Measurements from ENCODE around the gene APOC1. TPM values are rescaled to one million over a fixed set of nuclear protein-coding genes. Genes with fewer than 3 reads are reported as not detected.
A peak's percentile ranks its signal among the peaks of the same experiment; 100 is the strongest.

Gene APOC1
- total and polyA plus RNA-seq, 8 donors, result 5.4 to 70.6 (median 17.6) TPM; not detected in 2

DNA sequence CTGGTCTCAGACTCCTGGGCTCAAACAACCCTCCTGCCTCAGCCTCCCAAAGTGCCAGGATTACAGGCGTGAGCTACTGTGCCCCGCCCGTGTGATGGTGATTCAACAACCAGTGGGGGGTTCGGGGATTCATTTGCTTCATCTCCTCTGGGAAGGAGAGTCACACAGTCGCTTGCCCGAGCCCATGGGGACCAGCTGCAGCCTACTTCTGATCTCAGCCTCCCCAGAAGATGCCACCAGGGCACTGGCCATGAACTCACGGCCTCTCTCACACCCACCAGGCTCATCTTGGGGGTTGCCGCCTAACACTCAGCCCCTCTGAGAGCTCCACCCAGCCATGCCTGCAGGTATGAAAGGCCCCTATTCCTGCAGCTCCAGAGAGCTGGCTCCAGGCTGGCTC lies 16.6 kb upstream of the APOC1 start:
- Histone ChIP-seq H3K4me1 (peaks cover 0 to 9% (median 1%) of the 10 kb centered on the region in 4 donors), H3K4me3 (no peak overlapping the region), H3K9me3 (no peaks in the 10 kb centered on the region), H3K36me3 (peaks cover 74 to 100% (median 99%) of the 10 kb centered on the region in 4 donors), H3K27ac (no peak overlapping the region), H3K27me3 (no peaks in the 10 kb centered on the region)
- intact Hi-C loops (cut with DNase I; ENCODE audit: low total_unique reads), result no loop called here
- TF ChIP-seq POLR2AphosphoS5 (IDR thresholded peaks at IDR 0.05) (no peak), POLR2A (IDR thresholded peaks at IDR 0.05) (no peak), EP300 (IDR thresholded peaks at IDR 0.05) (no peak)
- TF ChIP-seq, protein P1, sequence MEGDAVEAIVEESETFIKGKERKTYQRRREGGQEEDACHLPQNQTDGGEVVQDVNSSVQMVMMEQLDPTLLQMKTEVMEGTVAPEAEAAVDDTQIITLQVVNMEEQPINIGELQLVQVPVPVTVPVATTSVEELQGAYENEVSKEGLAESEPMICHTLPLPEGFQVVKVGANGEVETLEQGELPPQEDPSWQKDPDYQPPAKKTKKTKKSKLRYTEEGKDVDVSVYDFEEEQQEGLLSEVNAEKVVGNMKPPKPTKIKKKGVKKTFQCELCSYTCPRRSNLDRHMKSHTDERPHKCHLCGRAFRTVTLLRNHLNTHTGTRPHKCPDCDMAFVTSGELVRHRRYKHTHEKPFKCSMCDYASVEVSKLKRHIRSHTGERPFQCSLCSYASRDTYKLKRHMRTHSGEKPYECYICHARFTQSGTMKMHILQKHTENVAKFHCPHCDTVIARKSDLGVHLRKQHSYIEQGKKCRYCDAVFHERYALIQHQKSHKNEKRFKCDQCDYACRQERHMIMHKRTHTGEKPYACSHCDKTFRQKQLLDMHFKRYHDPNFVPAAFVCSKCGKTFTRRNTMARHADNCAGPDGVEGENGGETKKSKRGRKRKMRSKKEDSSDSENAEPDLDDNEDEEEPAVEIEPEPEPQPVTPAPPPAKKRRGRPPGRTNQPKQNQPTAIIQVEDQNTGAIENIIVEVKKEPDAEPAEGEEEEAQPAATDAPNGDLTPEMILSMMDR (IDR thresholded peaks at IDR 0.05), result no peak
- no peak for DNase-seq
- 85 to 94% (median 90%) methylated on average over 7 to 8 of the region's 8 CpGs for WGBS, 5 donors

DNA sequence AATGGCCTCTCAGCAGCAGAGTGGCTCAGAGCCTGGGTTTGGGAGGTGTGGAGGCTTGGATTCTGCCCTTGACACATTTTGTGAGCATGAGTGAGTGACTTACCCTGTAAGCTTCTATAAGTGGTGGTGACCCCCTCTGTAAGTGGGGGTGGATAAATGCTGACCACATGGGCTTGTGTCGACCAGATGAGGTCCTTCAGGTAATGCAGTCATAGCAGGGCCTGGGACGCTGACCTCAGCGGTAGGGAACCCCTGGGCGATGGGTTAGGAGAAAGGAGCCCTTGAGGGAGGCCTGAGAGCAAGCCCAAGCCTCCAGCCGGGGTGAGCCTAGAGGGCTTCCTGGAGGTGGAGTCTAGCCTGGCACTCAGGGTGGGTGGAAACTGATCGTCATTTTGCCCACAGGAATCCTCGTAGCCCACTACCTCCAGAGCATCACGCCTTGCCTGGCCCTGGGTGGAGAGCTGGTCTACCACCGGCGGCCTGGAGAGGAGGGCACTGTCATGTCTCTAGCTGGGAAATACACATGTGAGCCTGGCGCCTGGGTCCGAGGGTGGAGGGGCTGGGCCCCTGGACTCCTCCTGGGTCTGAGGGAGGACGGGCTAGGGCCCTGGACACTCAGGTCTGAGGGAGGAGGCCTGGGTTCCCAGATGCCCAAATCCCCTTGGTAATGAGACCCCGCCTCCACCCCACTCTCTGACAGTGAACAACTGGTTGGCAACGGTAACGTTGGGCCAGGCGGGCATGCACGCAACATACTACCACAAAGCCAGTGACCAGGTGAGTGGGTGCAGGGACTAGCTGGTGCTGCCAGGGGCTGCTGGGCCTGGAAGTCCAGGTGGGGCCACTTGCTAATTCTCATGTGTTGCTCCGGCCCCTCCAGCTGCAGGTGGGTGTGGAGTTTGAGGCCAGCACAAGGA lies 13.8 kb upstream of the APOC1 start:
- H3K4me1 ChIP-seq, result peaks cover 12 to 23% (median 17%) of the 10 kb centered on the region in 4 donors
- 93 to 95% (median 94%) methylated on average over 8 to 19 of the region's 19 CpGs for WGBS, 5 donors
- intact Hi-C loops (cut with DNase I; ENCODE audit: low total_unique reads), result loop anchor here (5.0 kb wide), 1 partner anchor 47 kb away; the partner anchor contains the start of gene APOC2
- H3K9me3 ChIP-seq, result no peaks in the 10 kb centered on the region
- peaks cover 52 to 82% (median 78%) of the 10 kb centered on the region in 4 donors for H3K36me3 ChIP-seq
- no peak for DNase-seq
- H3K4me3 ChIP-seq, result no peak overlapping the region
- H3K27me3 ChIP-seq, result peaks cover 2 to 19% (median 15%) of the 10 kb centered on the region in 3 donors
- TF ChIP-seq POLR2AphosphoS5 (IDR thresholded peaks at IDR 0.05) (no peak), POLR2A (IDR thresholded peaks at IDR 0.05) (no peak), EP300 (IDR thresholded peaks at IDR 0.05) (no peak)
- H3K27ac ChIP-seq, result no peak overlapping the region

DNA sequence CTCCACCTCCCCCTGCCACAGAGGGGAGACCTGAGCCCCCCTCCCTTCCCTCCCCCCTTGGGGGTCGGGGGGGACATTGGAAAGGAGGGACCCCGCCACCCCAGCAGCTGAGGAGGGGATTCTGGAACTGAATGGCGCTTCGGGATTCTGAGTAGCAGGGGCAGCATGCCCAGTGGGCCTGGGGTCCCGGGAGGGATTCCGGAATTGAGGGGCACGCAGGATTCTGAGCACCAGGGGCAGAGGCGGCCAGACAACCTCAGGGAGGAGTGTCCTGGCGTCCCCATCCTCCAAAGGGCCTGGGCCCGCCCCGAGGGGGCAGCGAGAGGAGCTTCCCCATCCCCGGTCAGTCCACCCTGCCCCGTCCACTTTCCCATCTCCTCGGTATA lies 11.2 kb upstream of the APOC1 start:
- TF ChIP-seq, protein P1 (IDR thresholded peaks at IDR 0.05), result no peak
- TF ChIP-seq POLR2AphosphoS5 (IDR thresholded peaks at IDR 0.05) (no peak), EP300 (IDR thresholded peaks at IDR 0.05) (no peak), POLR2A (IDR thresholded peaks at IDR 0.05) (no peak)
- no peak overlapping the region for H3K4me3 ChIP-seq
- H3K36me3 ChIP-seq, result peaks cover 28 to 55% (median 52%) of the 10 kb centered on the region in 4 donors
- WGBS, 5 donors, result 66 to 81% (median 75%) methylated on average over 13 to 15 of the region's 15 CpGs
- peaks cover 2 to 45% (median 27%) of the 10 kb centered on the region in 3 donors for H3K27me3 ChIP-seq
- intact Hi-C loops (cut with DNase I; ENCODE audit: low total_unique reads), result loop anchor here (5.0 kb wide), 1 partner anchor 44 kb away; the partner anchor contains the start of gene APOC2
- no peaks in the 10 kb centered on the region for H3K9me3 ChIP-seq
- DNase-seq, result no peak
- H3K27ac ChIP-seq, result no peak overlapping the region
- peaks cover 21 to 36% (median 28%) of the 10 kb centered on the region in 4 donors for H3K4me1 ChIP-seq

DNA sequence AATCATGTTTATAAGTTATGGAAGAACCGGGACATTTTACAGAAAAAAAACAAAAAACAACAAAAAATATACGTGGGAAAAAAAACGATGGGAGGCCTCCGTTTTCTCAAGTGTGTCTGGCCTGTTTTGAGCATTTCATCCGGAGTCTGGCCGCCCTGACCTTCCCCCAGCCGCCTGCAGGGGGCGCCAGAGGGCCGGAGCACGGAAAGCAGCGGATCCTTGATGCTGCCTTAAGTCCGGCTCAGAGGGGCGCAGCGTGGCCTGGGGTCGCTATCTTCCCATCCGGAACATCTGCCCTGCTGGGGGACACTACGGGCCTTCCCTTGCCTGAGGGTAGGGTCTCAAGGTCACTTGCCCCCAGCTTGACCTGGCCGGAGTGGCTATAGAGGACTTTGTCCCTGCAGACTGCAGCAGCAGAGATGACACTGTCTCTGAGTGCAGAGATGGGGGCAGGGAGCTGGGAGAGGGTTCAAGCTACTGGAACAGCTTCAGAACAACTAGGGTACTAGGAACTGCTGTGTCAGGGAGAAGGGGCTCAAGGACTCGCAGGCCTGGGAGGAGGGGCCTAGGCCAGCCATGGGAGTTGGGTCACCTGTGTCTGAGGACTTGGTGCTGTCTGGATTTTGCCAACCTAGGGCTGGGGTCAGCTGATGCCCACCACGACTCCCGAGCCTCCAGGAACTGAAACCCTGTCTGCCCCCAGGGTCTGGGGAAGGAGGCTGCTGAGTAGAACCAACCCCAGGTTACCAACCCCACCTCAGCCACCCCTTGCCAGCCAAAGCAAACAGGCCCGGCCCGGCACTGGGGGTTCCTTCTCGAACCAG lies 10.6 kb upstream of the APOC1 start:
- Histone ChIP-seq H3K4me1 (peaks cover 21 to 36% (median 28%) of the 10 kb centered on the region in 4 donors), H3K36me3 (peaks cover 27 to 49% (median 46%) of the 10 kb centered on the region in 4 donors), H3K27me3 (peaks cover 2 to 46% (median 27%) of the 10 kb centered on the region in 3 donors), H3K4me3 (no peak overlapping the region), H3K9me3 (no peaks in the 10 kb centered on the region), H3K27ac (no peak overlapping the region)
- TF ChIP-seq POLR2AphosphoS5 (IDR thresholded peaks at IDR 0.05) (peak in 1 of 3 donors; percentile 55), EP300 (IDR thresholded peaks at IDR 0.05) (no peak), POLR2A (IDR thresholded peaks at IDR 0.05) (no peak)
- TF ChIP-seq, protein P1 (IDR thresholded peaks at IDR 0.05), result peak in 6 of 7 experiments; percentile 76 to 99 (median 95)
- intact Hi-C loops (cut with DNase I; ENCODE audit: low total_unique reads), result loop anchor here (5.0 kb wide), 1 partner anchor 43 kb away; the partner anchor contains the start of gene APOC2
- 12 to 15% (median 15%) methylated on average over 24 of the region's 24 CpGs for WGBS, 5 donors
- peak; percentile 80 to 89 for DNase-seq

Data from stomach (tissue), 9 donors.